ENCODE data around the gene TRAP1. TPM values are rescaled to one million over a fixed set of nuclear protein-coding genes. Genes with fewer than 3 reads are reported as not detected.

Gene TRAP1
- polyA plus RNA-seq, 3 donors = 89.3 to 99.5 (median 92.1) TPM

DNA sequence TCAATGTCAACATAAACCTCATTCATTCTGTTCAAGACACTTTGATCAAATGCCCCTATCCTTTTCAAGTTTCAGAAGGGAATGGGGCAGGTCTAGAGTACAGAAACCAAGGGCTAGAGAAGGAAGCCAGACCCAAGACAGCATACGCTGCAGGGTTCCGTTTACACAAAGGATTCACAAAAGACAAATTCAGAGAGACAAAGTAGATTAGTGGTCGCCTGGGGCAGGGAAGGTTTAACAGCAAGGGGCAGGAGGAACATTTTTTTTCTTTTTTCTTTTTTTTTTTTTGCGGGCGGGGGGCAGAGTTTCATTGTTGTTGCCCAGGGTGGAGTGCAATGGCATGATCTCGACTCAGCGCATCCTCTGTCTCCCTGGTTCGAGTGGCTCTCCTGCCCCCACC is 19.9 kb upstream of the TRAP1 start:
- no peak for DNase-seq (ENCODE audit: low read depth in 3 of 3, low spot score in 2 of 3)

DNA sequence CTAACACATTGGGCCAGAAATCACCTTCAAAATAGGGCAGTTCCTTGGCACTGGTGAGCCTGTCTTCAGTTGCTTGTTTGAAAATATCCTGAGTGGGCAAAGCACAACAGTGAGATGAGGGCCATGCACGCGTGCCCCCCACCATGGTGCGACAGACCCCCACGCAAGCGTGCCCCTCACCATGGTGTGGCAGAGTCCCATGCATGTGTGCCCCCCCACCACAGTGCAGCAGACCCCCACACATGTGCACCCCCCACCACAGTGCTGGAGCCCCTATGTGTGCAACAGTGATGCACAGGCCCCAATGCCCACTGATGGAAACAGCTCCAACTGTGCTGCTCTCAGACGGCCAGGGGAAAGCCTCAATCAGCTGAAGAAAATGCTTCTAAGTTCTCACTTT is 18.8 kb upstream of the TRAP1 start:
- DNase-seq (ENCODE audit: low read depth in 3 of 3, low spot score in 2 of 3) = no peak

DNA sequence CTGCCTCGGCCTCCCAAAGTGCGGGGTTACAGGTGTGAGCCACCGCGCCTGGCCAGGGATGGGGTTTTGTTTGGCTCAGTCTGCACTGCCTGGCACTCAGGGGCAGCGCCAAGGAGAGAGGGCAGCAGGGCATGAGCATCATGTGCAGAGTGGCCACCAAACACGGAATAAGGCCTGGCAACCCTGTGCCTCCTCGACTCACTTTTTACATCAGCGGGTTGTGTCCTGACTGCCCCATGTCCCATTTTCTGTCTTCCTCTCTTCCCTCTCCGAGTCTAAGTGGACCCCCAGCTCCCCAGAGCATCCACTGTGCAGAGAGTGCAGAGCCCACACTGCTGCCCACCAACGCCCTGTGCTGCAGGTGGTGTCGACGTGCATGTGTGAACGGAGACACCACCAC is 18.2 kb upstream of the TRAP1 start:
- DNase-seq (ENCODE audit: low read depth in 3 of 3, low spot score in 2 of 3) = no peak

DNA sequence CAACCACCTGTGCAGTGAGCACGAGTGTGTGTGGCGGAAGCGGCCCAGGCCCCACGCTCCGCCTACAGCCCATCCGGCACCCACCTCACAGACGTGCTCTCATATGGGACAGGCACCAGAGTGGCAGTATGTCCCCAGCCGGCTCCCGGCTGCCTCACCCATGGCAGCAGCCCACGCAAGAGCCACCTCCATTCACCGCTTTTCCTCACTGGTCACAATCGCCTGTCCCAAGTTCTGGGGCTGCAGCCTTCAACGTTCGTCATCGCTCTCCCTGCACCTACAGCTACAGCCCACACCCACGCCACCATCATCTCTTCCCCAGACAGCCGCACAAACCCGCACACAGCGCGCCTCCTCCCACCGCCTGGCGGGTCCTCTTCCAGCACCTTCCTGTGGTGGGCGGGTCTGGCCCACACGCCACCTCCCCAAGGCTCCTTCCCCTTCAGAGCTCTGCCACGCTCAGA is 17.5 kb upstream of the TRAP1 start:
- no peak for DNase-seq (ENCODE audit: low read depth in 3 of 3, low spot score in 2 of 3)

DNA sequence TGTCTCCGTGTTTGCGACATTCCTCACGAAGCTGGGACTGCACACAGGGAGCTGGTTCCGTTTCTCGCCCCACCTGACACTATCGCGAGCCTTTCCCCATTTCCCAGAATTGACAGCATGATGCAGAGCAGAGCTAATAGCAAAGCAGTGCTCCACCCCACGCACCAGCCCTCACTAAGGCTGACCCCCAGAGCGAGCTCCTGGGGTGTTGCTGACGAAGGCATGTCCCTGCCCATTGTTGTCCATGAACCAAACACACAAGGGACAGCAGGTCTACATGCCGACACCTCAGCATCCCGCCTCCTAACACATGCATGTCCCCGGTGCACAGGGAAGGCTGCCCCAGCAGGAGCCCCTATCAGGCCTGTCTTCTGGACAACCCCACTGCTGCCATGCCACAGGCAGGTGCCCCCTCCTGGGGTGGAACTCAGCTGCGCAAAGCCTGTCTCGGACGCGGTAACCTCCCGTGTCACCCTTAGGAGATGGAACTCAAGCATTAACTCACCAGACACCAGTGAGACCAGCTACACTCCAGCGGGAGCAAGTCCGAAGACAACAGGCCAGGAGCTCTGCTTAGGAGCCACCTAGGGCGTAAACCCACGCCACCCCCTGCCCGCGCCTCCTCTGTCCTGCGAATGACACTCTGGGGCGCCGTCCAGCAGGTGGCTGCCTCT is 16.9 kb upstream of the TRAP1 start:
- DNase-seq (ENCODE audit: low read depth in 3 of 3, low spot score in 2 of 3) = no peak

DNA sequence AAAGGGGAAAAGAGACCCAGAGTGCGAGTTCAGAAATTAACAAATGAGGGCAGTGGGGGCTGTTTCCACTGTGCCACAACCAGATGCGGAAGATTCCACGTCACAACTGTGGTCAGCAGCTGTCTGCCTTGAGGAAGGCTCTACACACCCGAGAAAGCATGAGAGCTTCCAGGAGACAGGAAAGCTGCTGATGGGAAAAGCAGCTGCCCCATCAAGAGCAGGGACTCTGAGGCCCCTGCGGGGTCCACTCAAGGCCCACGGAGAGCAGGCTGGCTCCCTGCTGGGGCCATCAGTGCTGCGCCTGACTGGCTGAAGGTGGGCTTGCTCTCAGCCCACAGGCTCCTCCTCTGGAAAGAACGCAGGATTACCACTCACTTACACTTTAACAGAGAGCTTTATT is 14.8 kb upstream of the TRAP1 start:
- no peak for DNase-seq (ENCODE audit: low read depth in 3 of 3, low spot score in 2 of 3)

DNA sequence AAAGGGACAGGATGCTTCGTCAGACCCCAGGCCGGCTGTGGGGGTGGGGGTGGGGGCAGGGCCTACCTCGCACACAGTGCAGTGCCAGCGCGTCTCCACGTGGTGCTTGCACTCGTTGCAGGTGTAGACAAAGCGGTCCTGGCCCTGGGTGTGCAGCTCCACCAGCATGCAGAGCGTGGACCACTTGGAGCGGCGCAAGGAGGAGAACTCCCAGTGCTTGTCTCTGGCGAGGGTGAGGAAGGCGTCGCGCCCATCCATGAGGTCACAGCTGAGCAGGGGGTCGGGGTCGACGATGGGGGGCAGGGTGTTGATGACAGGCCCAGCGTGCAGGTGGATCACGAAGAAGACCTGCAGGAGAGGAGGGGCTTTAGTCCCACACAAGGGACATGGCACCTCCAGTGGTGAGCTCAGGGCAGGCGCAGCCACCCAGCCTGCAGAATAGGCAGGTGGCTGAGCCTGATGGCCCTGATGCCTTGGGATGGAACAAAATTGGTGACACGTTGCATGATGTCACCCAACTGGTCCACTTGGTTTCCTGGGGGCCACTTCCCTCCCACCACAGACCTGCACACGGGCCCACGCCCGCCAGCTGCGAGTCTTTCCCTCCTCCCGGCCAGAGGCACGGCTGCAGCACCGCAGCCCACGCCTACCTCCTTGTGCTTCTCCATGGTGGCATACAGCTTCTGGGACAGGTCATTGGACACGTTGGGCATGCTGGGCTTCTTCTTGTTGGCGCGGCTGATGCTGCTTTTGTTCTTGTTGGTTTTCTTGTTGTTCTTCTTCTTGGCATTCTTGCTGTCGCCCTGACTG is 14.0 kb upstream of the TRAP1 start:
- DNase-seq (ENCODE audit: low read depth in 3 of 3, low spot score in 2 of 3) = no peak

DNA sequence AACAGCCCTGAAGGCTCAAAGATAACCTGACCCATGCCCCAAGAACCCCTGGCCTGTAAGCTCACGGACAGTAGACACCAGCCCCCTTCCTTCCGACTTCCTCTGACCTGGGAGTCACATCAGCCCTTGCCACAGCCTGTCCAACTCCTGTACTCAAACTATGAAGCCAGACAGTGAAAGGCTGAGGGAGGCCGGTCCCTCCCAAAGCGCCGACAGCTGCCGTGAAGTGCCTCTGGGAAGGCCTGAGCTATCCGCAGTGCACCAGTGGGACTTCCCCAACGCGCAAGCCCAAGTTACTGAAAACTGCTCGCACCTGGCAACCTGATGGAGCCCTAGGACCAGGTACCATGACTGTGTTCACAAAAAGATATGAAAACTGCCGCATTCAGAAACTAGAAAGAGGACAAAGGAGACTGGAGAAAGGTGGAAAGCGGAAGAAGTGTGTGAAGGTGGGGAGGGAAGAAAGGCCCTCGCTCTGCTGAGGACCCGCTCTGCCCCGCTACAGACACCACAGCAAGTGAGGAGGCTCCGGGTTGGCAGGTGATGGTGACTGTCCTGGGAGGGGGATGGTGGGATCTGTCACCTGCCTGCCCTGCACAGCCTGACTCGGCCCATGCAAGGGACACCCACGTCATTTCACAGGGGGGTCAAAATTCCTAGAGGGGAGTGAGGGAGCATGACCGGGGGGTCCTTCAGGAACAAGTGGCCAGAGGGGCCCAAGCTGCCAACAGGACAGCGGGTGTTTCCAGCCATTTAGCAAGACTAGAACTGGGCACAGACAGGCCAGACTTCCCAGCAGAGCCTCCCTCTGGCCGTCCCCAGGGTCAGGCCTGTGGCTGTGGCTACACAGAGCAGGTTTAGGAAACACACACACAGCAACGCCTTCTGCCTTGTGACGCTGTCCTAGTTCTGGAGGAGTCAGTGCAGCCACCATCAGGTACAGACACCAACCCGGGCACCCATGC is 13.1 kb upstream of the TRAP1 start:
- DNase-seq (ENCODE audit: low read depth in 3 of 3, low spot score in 2 of 3) = no peak

DNA sequence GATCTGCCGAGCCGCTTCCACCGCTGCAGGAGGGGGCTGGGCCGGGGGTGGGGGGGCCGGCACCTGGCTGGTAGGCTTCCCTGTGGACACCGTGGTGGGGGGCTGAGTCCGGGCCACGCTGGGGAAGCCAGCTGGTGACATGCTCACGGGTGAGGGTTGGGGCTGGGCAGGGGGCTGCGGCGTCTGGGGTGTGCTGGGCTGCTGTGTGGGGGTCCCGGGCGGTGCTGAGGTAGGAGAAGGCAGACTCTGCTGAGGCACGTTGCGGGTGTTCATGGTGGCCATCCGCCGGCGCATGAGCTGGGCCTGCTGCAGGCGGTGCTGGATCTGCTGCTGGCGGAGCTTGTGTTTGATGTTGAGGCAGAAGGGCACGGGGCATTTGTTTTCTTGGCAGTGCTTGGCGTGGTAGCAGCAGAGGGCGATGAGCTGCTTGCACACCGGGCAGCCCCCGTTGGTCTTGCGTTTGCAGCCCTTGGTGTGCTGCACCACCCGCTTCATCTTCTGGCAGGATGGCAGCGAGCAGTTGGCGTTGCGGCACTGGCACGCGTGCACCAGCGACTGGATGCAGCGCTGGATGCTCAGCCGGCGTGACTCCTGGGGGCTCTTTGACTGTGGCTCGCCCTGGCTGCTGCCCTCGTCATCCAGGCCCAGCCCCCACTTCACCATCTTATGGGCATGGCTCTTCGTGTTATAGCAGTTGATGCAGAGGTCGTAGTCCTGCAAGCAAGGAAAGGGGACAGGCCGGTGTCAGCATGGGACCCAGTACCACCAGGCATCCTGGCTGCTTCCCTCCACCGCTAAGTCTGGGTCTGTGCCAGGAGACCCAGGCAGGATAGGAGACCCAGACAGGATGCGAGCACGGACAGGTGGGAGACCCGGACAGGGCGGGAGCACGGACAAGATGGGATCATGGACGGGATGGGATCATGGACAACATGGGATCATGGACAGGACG is 12.1 kb upstream of the TRAP1 start:
- DNase-seq (ENCODE audit: low read depth in 3 of 3, low spot score in 2 of 3) = no peak

DNA sequence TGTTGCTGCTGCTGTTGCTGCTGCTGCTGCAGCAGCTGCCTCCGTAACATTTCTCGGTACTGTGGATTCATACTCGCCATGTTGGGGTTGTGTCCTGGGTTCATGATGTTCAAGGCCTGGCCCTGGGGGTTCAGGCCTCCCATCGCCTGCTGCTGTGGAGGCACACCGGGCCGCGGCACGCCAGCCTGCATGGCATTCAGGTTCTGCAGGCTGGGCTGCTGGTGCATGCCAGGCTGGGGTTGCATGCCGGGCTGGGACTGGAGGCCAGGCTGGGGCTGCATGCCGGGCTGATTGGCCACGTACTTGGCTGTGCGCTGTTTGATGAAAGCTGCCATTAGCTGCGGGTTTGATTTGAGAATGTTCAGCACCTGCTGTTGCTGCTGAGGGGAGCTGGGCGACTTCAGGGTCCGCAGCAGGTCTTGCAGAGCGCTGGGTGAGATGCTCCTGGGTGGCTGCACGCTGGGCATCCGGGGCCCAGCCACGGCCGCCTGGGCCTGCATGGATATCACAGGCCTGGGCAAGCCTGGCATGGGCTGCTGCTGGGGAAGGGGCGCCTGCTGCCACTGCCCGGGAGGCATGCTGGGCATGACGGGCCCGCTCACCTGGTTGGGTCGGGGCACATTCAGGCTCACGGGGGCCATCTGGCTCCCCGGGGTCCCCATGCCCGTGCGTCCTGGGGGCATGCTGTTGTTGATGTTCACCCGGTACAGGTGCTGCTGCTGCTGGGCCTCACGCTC is 11.3 kb upstream of the TRAP1 start:
- no peak for DNase-seq (ENCODE audit: low read depth in 3 of 3, low spot score in 2 of 3)

DNA sequence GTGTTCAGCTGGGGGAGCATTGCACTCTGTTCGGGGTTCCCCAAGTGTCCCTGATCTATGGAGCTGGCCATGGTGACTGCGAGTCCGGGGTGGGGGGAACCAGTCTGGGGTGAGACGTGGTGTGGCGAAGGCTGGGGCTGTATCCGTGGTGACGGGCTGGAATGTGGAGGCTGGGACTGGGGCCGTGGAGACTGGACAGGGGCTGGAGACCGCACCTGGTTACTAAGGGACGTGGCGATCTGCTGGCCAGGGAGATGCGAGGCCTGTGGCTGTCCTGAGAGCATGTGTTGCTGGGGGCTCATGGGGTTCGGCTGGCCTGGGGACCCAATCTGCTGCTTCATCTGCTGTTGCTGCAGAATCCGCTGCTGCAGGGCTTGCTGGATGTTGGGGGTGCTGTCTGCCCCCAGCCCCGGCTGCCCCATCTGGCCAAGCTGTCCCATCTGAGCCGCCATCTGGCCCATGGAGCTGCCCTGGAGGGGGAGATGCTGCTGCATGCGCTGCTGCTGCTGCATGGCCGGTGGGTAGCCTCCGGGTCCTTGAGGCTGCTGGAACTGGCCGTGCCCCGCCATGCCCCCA is 10.6 kb upstream of the TRAP1 start:
- DNase-seq (ENCODE audit: low read depth in 3 of 3, low spot score in 2 of 3) = no peak

DNA sequence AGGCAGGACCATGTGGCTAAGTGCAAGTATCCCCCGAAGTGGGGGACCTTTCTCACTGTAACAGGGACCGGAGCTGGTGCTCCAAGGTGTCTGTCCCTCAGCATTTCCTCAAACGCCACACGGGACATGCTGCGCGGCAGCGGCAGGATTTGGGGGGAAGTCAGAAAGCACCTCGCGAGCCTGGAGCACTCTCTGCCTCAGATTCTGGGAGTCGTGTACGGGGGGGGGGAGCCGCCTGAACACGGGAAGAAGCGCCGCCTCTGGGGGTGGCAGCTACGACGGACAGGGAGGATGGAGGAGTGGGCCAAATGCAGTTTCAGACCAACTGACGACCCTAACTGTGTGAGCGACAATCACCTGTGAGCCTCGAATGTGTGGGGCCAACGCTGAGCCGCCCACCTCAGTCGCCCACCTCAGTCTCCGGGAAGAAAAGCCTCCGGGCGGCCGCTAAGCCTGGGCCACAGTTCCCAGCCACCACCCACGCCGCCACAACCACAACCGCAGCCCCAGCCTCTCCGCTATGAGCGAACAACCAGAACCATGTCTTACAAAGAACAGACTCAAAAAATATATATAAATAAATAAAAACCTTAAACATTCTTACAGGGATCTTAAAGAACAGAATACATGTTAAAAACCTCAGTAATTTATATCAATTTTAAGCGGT is 8.8 kb upstream of the TRAP1 start:
- no peak for DNase-seq (ENCODE audit: low read depth in 3 of 3, low spot score in 2 of 3)

DNA sequence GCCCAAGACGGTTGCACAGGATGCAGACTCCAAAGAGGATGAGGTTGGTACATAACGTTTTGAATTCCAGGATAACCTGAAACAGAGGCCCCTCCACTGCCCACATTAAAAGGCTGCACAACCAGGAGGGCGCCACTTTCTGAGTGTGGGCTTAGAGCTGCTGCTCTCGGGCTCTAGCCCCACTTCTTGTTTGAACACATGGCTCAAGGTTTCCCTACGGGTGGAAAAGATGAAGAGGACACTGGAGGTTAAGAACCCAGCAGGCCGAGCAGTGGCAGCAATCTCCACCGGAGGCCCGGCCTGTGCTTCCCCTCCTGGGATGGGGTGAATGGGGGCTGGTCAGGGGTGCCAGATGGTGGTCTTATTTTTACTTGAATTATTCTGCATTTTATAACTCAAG is 8.0 kb upstream of the TRAP1 start:
- no peak for DNase-seq (ENCODE audit: low read depth in 3 of 3, low spot score in 2 of 3)

DNA sequence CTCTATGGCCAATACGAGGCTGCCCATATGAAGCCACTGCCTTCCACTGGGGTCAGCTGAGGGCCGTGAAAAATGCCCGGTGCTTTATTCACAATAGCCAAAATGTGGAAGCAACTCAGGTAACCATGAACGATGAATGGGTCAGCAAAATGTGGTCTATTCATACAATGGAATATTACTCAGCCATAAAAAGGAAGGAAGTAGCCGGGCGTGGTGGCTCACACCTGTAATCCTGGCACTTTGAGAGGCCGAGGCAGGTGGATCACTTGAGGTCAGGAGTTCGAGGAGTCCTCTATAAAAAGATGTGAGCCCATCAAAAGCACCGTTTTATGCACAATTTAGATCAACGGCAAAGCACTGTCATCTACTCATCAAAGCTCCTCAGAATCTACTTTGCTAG is 5.2 kb upstream of the TRAP1 start:
- no peak for DNase-seq (ENCODE audit: low read depth in 3 of 3, low spot score in 2 of 3)

DNA sequence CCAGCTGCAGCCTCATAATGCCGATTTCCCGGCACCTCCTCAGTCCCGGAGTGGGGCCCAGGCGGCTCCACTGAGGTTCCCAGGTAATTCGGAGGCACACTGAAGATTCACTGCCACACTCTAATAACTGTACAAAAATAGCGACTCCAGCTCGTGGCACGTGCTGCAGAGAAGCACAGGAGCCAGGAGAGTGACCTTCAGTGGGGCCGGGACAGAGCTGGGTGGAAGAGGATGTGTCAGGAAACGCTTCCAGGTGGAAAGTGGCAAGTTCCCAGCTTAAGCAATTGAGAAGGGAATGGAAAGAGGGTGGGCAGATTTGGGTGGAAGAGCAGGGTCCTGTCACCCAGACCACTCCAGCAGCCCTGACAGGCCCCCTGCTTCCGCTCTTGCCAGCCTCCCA is 3.1 kb upstream of the TRAP1 start:
- no peak for DNase-seq (ENCODE audit: low read depth in 3 of 3, low spot score in 2 of 3)

DNA sequence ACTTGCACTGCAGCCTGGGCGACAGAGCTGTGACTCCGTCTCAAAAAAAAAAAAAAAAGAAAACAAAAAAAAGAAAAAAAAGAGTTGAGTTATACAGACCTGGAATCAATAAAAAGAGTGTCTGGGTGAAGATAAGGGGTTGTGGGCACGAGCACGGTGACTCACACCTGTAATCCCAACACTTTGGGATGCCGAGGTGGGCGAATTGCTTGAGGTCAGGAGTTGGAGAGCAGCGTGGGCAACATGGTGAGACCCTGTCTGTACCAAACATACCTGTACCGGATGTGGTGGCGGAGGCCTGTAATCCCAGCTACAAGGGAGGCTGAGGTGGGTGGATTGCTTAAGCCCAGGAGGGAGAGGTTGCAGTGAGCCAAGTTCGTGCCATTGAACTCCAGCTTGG is 1.3 kb upstream of the TRAP1 start:
- no peak for DNase-seq (ENCODE audit: low read depth in 3 of 3, low spot score in 2 of 3)

DNA sequence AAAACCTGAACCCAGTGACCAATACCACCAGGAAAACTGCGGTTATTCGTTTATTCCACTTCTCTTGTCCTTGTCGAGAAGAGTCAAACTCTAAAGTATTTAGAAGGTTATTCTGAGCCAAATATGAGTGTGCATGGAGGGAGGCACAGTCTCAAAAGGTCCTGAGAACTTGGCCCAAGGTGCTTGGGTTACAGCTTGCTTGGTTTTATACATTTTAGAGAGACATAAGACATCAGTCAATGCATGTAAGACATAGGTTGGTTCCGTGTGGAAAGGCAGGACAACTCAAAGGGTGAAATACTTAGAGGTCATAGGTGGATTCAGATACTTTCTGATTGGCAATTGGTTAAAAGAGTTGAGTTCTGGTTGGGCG is 681 bp upstream of the TRAP1 start:
- no peak for DNase-seq (ENCODE audit: low read depth in 3 of 3, low spot score in 2 of 3)

DNA sequence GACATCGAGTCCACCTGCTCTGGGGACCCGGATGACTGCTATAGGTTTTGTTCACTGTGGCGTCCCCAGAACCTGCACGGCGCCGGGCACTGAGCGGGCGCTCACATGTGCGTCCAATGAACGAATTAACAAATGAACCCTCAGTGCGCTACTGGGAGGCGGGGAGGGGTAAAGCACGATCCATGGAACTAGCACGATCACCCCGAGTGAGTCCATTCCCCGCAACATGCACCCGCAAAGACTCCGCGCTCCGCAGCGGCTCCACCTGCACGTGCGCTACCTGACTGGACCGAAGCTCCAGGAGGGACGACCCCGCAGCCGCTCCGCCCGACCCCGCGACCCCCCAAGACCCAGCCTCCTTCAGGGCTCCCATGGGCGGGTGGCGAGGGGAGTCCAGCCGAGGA is 491 bp downstream of the TRAP1 start:
- peak in 1 of 3 donors; percentile 10 for DNase-seq (ENCODE audit: low read depth in 3 of 3, low spot score in 2 of 3)

DNA sequence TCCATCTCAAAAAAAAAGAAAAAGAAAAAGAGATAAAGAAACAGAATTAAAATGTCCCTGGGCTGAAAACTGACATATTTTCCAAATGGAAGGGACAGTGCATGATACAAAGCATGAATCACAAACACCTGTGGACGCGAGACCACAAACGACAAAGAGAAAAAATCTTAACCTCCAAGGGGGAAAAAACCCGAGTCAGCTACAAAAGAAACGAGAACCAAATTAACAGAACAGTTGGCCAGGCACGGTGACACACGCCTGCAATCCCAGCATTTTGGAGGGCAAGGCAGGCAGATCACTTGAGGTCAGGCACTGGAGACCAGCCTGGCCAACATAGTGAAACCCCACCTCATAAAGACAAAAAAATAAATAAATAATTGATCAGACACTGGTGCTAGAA is 1.9 kb downstream of the TRAP1 start:
- DNase-seq (ENCODE audit: low read depth in 3 of 3, low spot score in 2 of 3) = no peak
